HepG2 (cell line): ENCODE data around the gene TMEM45A. TPM values are rescaled to one million over a fixed set of nuclear protein-coding genes. Genes with fewer than 3 reads are reported as not detected.
A peak's percentile ranks its signal among the peaks of the same experiment; 100 is the strongest.

Experiments
- ADNP ChIP-seq: sonication (generic); formaldehyde crosslinking; IDR thresholded peaks from 2 replicates; pipeline ENCODE4 v1.4.0; 2020; ENCODE audit warnings: missing genetic modification reagents
- ESRRA ChIP-seq: sonication (generic); formaldehyde crosslinking; IDR thresholded peaks from 2 replicates; pipeline ENCODE4 v1.5.1; 2020; ENCODE audit warnings: mild to moderate bottlenecking, low read depth, missing genetic modification reagents
- KDM3A ChIP-seq: IDR thresholded peaks from 2 replicates; pipeline ENCODE4 v1.6.1; 2018; ENCODE audit warnings: low read depth, missing compliant biosample characterization
- KDM5A ChIP-seq: fragments of 200-600 bp; sonication (generic); IDR thresholded peaks from 2 replicates; pipeline ENCODE4 v1.7.0; 2018; ENCODE audit warnings: antibody characterized with exemption, mild to moderate bottlenecking, low read length, borderline replicate concordance
- KLF6 ChIP-seq: IDR thresholded peaks from 2 replicates; pipeline ENCODE4 v1.8.0; 2016; ENCODE audit warnings: missing biosample characterization, missing genetic modification reagents
- NFYB ChIP-seq: sonication (generic); formaldehyde crosslinking; IDR thresholded peaks from 2 replicates; pipeline ENCODE4 v1.4.0; 2020; ENCODE audit warnings: missing genetic modification reagents
- SAP130 ChIP-seq: IDR thresholded peaks from 2 replicates; pipeline ENCODE4 v1.6.1; 2016; ENCODE audit warnings: low read depth
- SMC3 ChIP-seq: IDR thresholded peaks from 2 replicates; pipeline ENCODE4 v1.6.1; 2011; ENCODE audit warnings: low read length, improper control_type of control experiment
- U2AF1 ChIP-seq: fragments of 200-400 bp; formaldehyde crosslinking; optimal IDR thresholded peaks from 2 replicates; pipeline ENCODE3; 2017; ENCODE audit warnings: mild to moderate bottlenecking, low read depth, low read length
- ZNF124 ChIP-seq: sonication (generic); formaldehyde crosslinking; IDR thresholded peaks from 2 replicates; pipeline ENCODE4 v1.4.0; 2020; ENCODE audit warnings: missing genetic modification reagents
- ZNF136 ChIP-seq: sonication (generic); formaldehyde crosslinking; IDR thresholded peaks from 2 replicates; pipeline ENCODE4 v1.8.1; 2022; ENCODE audit warnings: low read depth, mild to moderate bottlenecking, moderate library complexity, missing genetic modification reagents
- ZNF367 ChIP-seq: sonication (generic); formaldehyde crosslinking; IDR thresholded peaks from 2 replicates; pipeline ENCODE4 v1.4.0; 2020; ENCODE audit warnings: missing genetic modification reagents, borderline replicate concordance
- ZSCAN29 ChIP-seq: sonication (generic); formaldehyde crosslinking; conservative IDR thresholded peaks from 2 replicates; pipeline ENCODE4 v1.4.0; 2020; ENCODE audit warnings: mild to moderate bottlenecking, missing genetic modification reagents
- polyA plus RNA-seq, 8 experiments: library from polyadenylated mRNA; depleted of rRNA in 3 of 8; stranded (reverse) in 7 of 8; unstranded in 1 of 8; fragments of >200 nt; fragmentation: Illumina TruSeq in 4 of 8; extraction: Trizol in 4 of 8; gene quantifications; 2 replicates each; pipeline versions ENCODE4 v1.2.1 to v1.2.3, GENCODE V29; 2011 to 2016; ENCODE audit warnings: low read depth in 4 of 8, missing spikeins in 1 of 8, mixed read lengths in 1 of 8; ENCODE audit not compliant: insufficient read depth in 1 of 8
- total RNA-seq, 5 experiments: library from RNA; depleted of rRNA; stranded (reverse); fragments of >200 nt; fragmentation: Illumina TruSeq; extraction: Trizol; gene quantifications; 2 replicates each; pipeline ENCODE4 v1.2.3, GENCODE V29; 2016; ENCODE audit warnings: low read depth in 1 of 5
- TF ChIP-seq, protein P1 (sequence below): sonication (generic); formaldehyde crosslinking; IDR thresholded peaks from 2 replicates; pipeline ENCODE4 v1.9.0; 2021; ENCODE audit warnings: missing genetic modification reagents, mild to moderate bottlenecking, borderline replicate concordance
- TF ChIP-seq, protein P2 (sequence below): sonication (generic); formaldehyde crosslinking; IDR thresholded peaks from 2 replicates; pipeline ENCODE4 v1.4.0; 2020; ENCODE audit warnings: missing genetic modification reagents, borderline replicate concordance
- TF ChIP-seq, protein P3 (sequence below): sonication (generic); formaldehyde crosslinking; IDR thresholded peaks from 2 replicates; pipeline ENCODE4 v1.5.0; 2020; ENCODE audit warnings: mild to moderate bottlenecking, missing genetic modification reagents, borderline replicate concordance
- TF ChIP-seq, protein P4 (sequence below): sonication (generic); formaldehyde crosslinking; IDR thresholded peaks from 2 replicates; pipeline ENCODE4 v1.5.0; 2020; ENCODE audit warnings: missing genetic modification reagents
- TF ChIP-seq, protein P5 (sequence below): sonication (generic); formaldehyde crosslinking; IDR thresholded peaks from 2 replicates; pipeline ENCODE4 v1.4.0; 2020; ENCODE audit warnings: low read depth, mild to moderate bottlenecking, missing genetic modification reagents

Gene TMEM45A
- total and polyA plus RNA-seq, 2 of the 13 experiments (the other 11 are each of a cell fraction or from before 2014, with no cell fraction given): 14.8 to 38.5 TPM

DNA sequence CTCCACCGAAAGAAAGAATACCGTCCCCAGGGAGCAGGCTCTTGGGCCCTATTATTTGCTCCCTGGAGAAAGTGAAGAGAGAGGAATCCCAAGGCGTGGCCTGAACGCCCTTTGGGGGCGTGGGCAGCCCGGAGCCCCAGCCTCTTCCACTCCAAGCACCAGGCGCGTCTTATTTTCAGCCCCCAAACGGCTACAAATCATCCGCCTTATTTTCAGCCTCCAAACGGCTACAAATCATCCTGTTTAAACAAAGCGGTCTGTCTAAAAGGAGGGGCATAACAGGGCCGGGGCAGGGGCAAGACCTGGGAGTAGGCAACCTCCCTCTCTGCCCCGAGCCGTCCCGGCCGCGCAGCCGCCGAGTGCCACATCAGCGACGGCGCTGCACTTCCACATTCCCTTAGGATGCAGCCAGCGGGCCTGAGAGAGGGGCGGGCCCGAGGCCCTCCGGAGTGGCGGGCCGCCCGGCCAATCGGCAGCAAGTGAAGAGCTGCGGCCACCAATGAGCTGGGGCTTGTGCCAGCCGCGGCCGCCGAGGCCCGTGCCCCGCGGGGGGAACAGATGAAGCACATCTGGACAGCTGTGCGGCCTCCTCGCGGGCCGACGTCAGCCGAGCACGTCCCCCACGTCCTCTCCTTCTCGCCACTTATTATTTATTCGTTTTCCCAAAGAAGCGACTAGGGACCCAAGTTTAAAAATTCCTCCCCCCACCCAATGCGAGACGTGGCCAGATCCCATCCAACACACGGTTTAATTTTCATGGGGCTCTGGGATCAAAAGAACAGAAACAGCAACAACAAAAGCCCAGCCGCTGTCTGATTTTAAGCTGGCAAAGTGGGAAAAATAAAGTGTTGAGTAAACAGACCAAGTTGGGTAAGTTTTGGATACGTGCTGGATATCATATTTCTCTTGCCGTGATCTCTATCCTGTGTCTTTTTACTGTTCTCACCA lies at the start of gene TMEM45A (continued):
- TF ChIP-seq, protein P1, sequence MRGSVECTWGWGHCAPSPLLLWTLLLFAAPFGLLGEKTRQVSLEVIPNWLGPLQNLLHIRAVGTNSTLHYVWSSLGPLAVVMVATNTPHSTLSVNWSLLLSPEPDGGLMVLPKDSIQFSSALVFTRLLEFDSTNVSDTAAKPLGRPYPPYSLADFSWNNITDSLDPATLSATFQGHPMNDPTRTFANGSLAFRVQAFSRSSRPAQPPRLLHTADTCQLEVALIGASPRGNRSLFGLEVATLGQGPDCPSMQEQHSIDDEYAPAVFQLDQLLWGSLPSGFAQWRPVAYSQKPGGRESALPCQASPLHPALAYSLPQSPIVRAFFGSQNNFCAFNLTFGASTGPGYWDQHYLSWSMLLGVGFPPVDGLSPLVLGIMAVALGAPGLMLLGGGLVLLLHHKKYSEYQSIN (CRISPR knock-in tag): no peak
- TF ChIP-seq SAP130 (CRISPR knock-in tag) (peak; percentile 62; the same call in 1 of the 2 replicates), KLF6 (CRISPR knock-in tag) (peak; percentile 65; the same call in 1 of the 2 replicates), ZSCAN29 (no peak), KDM3A (CRISPR knock-in tag) (peak; percentile 89; the same call in 1 of the 2 replicates), ESRRA (CRISPR knock-in tag) (no peak), KDM5A (no peak; the same call in 1 of the 2 replicates), NFYB (peak; percentile 100), ZNF367 (CRISPR knock-in tag) (peak; percentile 76; the same call in 1 of the 2 replicates), ZNF136 (CRISPR knock-in tag) (peak; percentile 67; the same call in 1 of the 2 replicates), ZNF124 (CRISPR knock-in tag) (0 out of 2 replicates have a peak, but pooled peaks have one; percentile 30), ADNP (no peak), SMC3 (no peak), U2AF1 (no peak)
- TF ChIP-seq, protein P2, sequence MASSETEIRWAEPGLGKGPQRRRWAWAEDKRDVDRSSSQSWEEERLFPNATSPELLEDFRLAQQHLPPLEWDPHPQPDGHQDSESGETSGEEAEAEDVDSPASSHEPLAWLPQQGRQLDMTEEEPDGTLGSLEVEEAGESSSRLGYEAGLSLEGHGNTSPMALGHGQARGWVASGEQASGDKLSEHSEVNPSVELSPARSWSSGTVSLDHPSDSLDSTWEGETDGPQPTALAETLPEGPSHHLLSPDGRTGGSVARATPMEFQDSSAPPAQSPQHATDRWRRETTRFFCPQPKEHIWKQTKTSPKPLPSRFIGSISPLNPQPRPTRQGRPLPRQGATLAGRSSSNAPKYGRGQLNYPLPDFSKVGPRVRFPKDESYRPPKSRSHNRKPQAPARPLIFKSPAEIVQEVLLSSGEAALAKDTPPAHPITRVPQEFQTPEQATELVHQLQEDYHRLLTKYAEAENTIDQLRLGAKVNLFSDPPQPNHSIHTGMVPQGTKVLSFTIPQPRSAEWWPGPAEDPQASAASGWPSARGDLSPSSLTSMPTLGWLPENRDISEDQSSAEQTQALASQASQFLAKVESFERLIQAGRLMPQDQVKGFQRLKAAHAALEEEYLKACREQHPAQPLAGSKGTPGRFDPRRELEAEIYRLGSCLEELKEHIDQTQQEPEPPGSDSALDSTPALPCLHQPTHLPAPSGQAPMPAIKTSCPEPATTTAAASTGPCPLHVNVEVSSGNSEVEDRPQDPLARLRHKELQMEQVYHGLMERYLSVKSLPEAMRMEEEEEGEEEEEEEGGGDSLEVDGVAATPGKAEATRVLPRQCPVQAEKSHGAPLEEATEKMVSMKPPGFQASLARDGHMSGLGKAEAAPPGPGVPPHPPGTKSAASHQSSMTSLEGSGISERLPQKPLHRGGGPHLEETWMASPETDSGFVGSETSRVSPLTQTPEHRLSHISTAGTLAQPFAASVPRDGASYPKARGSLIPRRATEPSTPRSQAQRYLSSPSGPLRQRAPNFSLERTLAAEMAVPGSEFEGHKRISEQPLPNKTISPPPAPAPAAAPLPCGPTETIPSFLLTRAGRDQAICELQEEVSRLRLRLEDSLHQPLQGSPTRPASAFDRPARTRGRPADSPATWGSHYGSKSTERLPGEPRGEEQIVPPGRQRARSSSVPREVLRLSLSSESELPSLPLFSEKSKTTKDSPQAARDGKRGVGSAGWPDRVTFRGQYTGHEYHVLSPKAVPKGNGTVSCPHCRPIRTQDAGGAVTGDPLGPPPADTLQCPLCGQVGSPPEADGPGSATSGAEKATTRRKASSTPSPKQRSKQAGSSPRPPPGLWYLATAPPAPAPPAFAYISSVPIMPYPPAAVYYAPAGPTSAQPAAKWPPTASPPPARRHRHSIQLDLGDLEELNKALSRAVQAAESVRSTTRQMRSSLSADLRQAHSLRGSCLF (CRISPR knock-in tag): no peak
- TF ChIP-seq, protein P3, sequence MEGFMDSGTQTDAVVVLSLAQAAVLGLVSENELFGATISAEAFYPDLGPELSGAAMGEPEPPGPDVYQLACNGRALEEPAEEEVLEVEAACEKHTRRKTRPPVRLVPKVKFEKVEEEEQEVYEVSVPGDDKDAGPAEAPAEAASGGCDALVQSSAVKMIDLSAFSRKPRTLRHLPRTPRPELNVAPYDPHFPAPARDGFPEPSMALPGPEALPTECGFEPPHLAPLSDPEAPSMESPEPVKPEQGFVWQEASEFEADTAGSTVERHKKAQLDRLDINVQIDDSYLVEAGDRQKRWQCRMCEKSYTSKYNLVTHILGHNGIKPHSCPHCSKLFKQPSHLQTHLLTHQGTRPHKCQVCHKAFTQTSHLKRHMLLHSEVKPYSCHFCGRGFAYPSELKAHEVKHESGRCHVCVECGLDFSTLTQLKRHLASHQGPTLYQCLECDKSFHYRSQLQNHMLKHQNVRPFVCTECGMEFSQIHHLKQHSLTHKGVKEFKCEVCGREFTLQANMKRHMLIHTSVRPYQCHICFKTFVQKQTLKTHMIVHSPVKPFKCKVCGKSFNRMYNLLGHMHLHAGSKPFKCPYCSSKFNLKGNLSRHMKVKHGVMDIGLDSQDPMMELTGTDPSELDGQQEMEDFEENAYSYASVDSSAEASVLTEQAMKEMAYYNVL (CRISPR knock-in tag): peak; percentile 22; the same call in 1 of the 2 replicates
- TF ChIP-seq, protein P4, sequence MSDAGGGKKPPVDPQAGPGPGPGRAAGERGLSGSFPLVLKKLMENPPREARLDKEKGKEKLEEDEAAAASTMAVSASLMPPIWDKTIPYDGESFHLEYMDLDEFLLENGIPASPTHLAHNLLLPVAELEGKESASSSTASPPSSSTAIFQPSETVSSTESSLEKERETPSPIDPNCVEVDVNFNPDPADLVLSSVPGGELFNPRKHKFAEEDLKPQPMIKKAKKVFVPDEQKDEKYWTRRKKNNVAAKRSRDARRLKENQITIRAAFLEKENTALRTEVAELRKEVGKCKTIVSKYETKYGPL (CRISPR knock-in tag): peak; percentile 67; the same call in 1 of the 2 replicates
- TF ChIP-seq, protein P5, sequence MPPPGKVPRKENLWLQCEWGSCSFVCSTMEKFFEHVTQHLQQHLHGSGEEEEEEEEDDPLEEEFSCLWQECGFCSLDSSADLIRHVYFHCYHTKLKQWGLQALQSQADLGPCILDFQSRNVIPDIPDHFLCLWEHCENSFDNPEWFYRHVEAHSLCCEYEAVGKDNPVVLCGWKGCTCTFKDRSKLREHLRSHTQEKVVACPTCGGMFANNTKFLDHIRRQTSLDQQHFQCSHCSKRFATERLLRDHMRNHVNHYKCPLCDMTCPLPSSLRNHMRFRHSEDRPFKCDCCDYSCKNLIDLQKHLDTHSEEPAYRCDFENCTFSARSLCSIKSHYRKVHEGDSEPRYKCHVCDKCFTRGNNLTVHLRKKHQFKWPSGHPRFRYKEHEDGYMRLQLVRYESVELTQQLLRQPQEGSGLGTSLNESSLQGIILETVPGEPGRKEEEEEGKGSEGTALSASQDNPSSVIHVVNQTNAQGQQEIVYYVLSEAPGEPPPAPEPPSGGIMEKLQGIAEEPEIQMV (CRISPR knock-in tag): peak; percentile 78; the same call in 1 of the 2 replicates
